ENCODE data around the gene FSD2. TPM values are rescaled to one million over a fixed set of nuclear protein-coding genes. Genes with fewer than 3 reads are reported as not detected.

Gene FSD2
- total and polyA plus RNA-seq, 9 of the 15 experiments (the other 6 are each of a cell fraction or from before 2014, with no cell fraction given) = 0.01 to 0.06 TPM; not detected in 7

DNA sequence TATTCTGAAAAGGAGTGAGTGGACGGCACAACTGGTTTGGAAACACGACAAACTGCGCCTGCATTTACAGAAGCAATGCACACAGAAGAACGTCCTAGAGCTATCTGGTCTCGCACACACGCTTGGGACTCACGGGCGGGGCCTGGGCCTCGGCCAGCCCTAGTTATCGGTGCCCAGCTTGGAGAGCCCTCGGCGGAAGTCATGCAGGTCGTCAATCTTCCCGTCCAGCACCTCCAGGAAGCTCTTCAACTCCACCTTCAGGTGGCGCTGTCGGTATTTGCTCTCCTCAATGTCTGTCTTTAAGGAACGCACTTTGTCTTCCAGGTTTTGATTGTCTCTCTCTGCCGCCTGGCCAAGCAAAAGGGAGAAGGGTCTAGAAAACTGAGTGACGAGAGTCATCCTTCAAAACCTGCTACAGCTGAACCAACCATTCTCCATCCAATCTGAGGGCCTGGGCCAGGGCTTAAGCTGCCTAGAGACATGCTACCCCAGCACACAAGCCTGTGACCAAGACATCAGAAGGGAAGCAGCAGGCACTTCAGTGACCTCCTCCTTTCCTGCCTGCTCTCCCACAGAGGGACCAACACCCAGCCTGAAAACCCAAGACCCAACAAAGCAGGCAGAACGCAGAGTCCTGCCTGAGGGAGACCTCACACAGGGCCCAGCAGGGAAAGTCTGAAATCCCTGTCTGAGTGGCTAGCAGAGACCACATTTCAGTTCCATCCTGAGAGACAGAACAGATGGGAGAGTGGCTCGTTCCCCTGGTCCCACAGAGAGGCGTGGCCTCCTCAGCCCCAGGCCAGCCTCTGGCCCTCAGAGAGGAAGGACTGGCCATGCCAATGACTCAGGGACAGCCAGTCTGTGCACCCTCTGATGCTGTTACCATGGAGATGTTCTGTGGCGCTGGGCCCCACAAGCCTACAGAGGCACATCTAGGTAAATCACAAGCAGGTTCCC, 44.0 kb upstream of the FSD2 start (continued):
- TF ChIP-seq MAFG (tag; conservative IDR thresholded peaks at IDR 0.05) (no peak), CBX3 (IDR thresholded peaks at IDR 0.05; ENCODE audit: borderline replicate concordance in 1 of 2, low read length in 2 of 2) (peak in 1 of 2 experiments; percentile 74; a peak in 1 of 3 replicates), POLR3A (IDR thresholded peaks at IDR 0.05; ENCODE audit: borderline replicate concordance, extremely low read depth, insufficient read depth, insufficient read length) (no peak), CC2D1A (IDR thresholded peaks at IDR 0.05) (peak; percentile 94), ZNF311 (CRISPR knock-in tag; IDR thresholded peaks at IDR 0.05) (no peak), NFE2L1 (tag; IDR thresholded peaks at IDR 0.05; ENCODE audit: borderline replicate concordance, low read depth) (no peak), ELF4 (CRISPR knock-in tag; IDR thresholded peaks at IDR 0.05) (no peak), FOXK2 (conservative IDR thresholded peaks at IDR 0.05 in 1 of 2, IDR thresholded peaks at IDR 0.05 in 1 of 2; ENCODE audit: low read depth in 2 of 2) (peak; percentile 33 to 57; a peak in 2 of 4 replicates), ARID2 (IDR thresholded peaks at IDR 0.05) (peak; percentile 48; the same call in 1 of the 2 replicates), GTF2E2 (tag; IDR thresholded peaks at IDR 0.05) (no peak), ZNF184 (CRISPR knock-in tag; IDR thresholded peaks at IDR 0.05) (no peak), ZNF766 (CRISPR knock-in tag; conservative IDR thresholded peaks at IDR 0.05) (0 out of 2 replicates have a peak, but pooled peaks have one; percentile 26), PHF8 (IDR thresholded peaks at IDR 0.05; ENCODE audit: borderline replicate concordance, low read length) (peak; percentile 27; the same call in 1 of the 2 replicates), MEIS2 (IDR thresholded peaks at IDR 0.05; ENCODE audit: partially characterized antibody) (peak; percentile 100), SMAD2 (IDR thresholded peaks at IDR 0.05; ENCODE audit: low read depth, low read length) (no peak), SOX6 (IDR thresholded peaks at IDR 0.05) (peak; percentile 90), GATAD2A (IDR thresholded peaks at IDR 0.05) (peak; percentile 23; the same call in 1 of the 2 replicates), POLR2H (tag; IDR thresholded peaks at IDR 0.05; ENCODE audit: low read depth) (no peak), NEUROD1 (IDR thresholded peaks at IDR 0.05; ENCODE audit: borderline replicate concordance, low read depth, low read length, partially characterized antibody) (peak; percentile 86)
- TF ChIP-seq, protein P1, sequence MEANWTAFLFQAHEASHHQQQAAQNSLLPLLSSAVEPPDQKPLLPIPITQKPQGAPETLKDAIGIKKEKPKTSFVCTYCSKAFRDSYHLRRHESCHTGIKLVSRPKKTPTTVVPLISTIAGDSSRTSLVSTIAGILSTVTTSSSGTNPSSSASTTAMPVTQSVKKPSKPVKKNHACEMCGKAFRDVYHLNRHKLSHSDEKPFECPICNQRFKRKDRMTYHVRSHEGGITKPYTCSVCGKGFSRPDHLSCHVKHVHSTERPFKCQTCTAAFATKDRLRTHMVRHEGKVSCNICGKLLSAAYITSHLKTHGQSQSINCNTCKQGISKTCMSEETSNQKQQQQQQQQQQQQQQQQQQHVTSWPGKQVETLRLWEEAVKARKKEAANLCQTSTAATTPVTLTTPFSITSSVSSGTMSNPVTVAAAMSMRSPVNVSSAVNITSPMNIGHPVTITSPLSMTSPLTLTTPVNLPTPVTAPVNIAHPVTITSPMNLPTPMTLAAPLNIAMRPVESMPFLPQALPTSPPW (CRISPR knock-in tag; IDR thresholded peaks at IDR 0.05) = peak; percentile 88
- TF ChIP-seq, protein P2, sequence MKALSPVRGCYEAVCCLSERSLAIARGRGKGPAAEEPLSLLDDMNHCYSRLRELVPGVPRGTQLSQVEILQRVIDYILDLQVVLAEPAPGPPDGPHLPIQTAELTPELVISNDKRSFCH (CRISPR knock-in tag; IDR thresholded peaks at IDR 0.05) = no peak
- TF ChIP-seq, protein P2 (tag; IDR thresholded peaks at IDR 0.05) = peak; percentile 23; the same call in 1 of the 2 replicates
- TF ChIP-seq, protein P3, sequence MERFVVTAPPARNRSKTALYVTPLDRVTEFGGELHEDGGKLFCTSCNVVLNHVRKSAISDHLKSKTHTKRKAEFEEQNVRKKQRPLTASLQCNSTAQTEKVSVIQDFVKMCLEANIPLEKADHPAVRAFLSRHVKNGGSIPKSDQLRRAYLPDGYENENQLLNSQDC (CRISPR knock-in tag; IDR thresholded peaks at IDR 0.05) = no peak
- TF ChIP-seq, protein P4, sequence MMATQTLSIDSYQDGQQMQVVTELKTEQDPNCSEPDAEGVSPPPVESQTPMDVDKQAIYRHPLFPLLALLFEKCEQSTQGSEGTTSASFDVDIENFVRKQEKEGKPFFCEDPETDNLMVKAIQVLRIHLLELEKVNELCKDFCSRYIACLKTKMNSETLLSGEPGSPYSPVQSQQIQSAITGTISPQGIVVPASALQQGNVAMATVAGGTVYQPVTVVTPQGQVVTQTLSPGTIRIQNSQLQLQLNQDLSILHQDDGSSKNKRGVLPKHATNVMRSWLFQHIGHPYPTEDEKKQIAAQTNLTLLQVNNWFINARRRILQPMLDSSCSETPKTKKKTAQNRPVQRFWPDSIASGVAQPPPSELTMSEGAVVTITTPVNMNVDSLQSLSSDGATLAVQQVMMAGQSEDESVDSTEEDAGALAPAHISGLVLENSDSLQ (IDR thresholded peaks at IDR 0.05) = peak; percentile 97
